ENCODE results near the gene SETDB1. TPM values are rescaled to one million over a fixed set of nuclear protein-coding genes. Genes with fewer than 3 reads are reported as not detected.
A peak's percentile ranks its signal among the peaks of the same experiment; 100 is the strongest.

The SETDB1 gene
- polyA plus RNA-seq, 3 donors: 69.0 to 96.6 (median 92.2) TPM

- no peak for DNase-seq
Measured at GRCh38 chr1:151000408-151000807, 74.2 kb downstream of the SETDB1 start.

DNA sequence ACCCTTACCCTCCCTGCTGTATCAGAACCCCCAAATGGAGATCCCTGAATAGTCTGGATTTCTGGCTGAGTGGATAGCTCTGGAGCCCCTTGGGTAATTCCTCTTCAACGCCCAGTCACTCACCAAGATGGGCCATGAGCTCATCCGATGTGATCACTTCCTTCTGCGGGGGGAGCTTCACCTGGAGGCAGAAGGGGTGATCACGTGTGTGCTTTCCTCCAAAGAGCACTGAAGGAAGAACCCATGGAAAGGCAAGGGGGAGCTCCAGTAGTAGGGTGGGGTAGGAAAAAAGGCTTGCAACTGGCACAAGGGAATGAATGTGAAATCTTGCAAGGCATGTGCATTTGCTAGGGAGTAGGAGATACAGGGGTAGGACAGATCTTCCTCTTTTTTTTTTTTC, 75.4 kb downstream of the SETDB1 start:
- DNase-seq: no peak

GRCh38 chr1:151002051-151002450, 75.9 kb downstream of the SETDB1 start:
- DNase-seq: no peak

GRCh38 chr1:151002611-151003010, 76.4 kb downstream of the SETDB1 start:
- DNase-seq: no peak

GRCh38 chr1:151003180-151003579, 77.0 kb downstream of the SETDB1 start:
- DNase-seq: no peak

DNA sequence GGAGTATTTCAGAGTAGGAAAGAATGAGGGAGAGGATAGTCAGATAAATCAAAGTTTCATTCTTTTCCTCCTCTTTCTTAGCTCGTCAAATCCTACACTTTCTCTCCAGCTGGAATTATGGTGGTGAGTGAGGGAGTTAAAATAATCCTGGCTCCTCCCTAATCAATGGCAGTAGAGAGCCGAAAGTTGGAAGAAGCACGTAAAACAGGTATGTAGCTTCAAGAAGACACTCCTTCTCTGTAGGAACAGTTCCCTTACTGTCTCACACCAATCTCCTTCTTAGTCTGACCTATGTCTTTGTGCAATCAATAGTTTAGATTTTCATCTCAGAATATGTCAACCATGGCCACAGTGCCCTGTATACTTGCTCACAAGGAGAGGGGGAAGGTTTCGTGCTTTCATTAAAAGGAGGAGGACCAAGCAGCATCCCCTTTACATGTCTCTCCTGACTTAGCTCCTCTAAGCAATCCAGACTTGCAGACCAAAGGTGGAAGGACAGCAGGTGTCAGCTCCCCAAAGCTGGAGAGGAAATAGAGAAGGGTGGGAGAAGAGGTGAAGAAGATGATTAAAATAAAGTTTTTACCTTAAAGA, 79.7 kb downstream of the SETDB1 start:
- DNase-seq: no peak

- peak; percentile 87 for DNase-seq
Measured at GRCh38 chr1:151006327-151007052, 80.3 kb downstream of the SETDB1 start, which contains the start of gene MINDY1. TSS of gene MINDY1 (minus strand) at chr1:151006902. CDS start at chr1:151002617, 4,285 bp downstream.

DNA sequence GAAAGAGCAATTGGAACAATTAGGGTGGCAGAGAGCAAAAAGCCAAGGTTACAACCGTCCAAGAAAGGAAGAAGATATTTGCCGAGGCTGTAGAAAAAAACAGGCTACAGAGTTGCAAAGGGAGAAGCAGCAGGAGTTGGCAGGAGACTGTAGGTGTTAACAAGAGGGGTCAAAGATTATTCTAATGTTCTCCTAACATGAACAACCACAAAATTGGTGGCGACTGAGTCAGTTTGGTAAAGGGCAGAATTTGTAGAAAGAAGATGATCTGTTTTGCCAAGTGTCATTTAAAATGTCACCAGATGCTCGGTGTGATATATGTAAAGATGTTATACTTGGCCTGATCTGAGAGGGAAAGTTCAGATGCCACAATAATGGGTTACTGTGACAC, 81.7 kb downstream of the SETDB1 start:
- DNase-seq: no peak

DNA sequence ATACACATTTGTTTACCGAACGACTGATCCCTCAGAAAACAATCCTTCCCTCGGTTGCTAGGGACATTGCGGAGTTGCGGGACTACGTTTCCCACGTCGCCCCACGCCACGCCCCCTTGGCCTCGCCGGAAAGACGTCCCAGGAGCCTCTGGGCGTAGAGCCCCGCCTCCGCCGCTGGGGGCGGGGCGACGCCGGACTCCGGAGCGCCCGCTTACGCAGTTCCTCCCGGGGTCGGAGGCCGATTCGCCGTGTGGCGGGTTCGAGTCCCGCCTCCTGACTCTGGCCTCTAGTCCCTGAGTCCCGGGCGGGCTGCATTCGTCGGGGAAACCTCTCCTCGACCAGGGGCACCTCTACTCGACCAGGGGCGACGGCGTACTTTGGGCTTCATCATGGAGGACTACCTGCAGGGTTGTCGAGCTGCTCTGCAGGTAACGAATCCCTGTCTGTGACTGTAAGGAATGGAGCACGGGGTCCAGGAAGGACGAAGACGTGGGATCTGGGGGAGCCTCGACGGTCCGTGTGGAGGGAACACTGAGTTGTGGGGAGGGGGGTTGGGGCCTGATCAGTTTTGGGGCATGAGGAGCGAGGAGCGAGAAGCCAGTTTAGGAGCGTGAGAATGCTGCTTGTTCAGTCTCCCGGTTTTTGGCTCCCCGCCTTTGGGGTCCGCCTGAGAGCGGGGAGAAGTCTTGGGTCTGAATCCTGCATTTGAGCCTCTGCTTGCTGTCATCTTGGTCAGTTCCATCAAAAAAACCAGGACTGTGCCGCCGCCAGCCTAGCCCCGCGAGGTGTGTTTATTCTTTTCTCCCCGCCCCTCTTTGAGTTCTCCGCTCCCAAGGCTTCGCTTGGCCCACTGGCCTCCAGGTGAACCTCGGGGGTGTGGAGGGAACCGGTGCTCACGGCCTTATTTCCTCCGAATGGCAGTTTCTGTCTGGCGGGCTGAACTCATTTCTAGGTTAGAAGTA, 82.4 kb downstream of the SETDB1 start, which contains the start of gene PRUNE1:
TSS of gene PRUNE1 (plus strand) at position 206 of the 962 bp plus-strand sequence. CDS start at position 390, 184 bp downstream.
- peak; percentile 97 for DNase-seq

GRCh38 chr1:151009206-151009587, 83.0 kb downstream of the SETDB1 start:
- no peak for DNase-seq

DNA sequence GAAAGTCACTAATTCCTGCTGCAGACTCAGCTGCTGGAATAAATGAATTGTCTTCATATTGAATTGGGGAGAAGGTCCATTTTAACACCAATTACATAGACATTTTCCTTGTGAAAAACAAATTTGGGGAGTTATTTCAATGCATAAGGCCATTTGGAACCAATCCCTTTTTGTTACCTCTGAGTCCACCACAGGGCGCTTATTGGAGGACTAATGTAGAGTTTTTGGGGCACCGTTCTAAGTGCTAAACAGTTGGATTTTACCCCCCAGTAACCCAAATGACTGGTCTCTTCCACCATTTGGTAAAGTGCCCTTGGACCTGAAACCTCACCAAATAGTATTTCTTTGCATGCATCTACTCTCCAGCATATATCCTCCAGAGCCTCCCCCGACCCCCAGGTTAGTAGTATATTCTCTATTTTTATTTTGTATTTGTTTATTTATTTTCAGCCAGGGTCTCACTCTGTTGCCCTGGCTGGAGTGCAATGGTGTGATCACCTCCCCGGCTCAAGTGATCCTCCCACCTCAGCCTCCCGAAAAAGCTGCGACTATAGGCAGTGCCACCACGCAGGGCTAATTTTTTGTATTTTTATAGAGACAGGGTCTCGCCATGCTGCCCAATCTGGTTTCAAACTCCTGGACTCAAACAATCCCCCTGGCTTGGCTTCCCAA, 83.6 kb downstream of the SETDB1 start:
- DNase-seq: no peak

- no peak for DNase-seq
Measured at GRCh38 chr1:151010346-151010726, 84.2 kb downstream of the SETDB1 start.

- no peak for DNase-seq
Measured at GRCh38 chr1:151011154-151011850, 85.1 kb downstream of the SETDB1 start.

DNA sequence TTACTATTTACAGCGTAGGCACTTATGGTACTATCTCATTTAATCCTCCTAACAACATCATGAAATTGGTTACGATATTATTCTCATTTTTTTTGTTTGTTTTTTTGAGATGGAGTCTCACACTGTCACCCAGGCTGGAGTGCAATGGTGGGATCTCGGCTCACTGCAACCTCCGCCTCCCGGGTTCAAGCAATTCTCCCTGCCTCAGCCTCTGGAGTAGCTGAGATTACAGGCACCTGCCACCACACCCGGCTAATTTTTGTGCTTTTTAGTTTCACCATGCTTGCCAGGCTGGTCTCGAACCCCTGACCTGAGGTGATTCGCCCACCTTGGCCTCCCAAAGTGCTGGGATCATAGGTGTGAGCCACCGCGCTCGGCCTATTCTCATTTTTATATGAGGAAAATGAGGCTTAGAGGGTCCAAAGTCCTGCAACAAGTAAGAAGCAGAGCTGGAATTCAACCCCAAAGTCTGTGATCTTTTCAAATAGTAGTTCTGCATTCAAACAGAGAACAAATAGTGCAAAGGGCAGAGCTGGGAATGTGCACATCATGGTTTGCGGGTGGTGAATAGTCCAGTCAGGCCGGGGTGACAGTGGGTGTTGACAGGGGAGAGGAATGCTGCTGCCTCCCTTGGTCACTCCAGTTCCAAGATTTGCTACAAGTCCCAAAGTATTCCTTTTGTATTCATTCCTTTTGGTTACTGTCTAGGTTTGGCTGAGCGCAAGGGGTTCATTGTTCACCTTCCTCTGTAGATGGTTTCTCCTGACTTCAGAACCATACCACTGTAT, 86.7 kb downstream of the SETDB1 start:
- no peak for DNase-seq

- peak; percentile 81 for DNase-seq
Measured at GRCh38 chr1:151013518-151013917, 87.4 kb downstream of the SETDB1 start.

Other genes with a start within 250 kb of the SETDB1 start
- gene GOLPH3L, start 229.2 kb upstream of the SETDB1 start, polyA plus RNA-seq (ENCODE audit: insufficient read length in 3 of 3): 10 to 100 TPM; 36.2 to 43.7 (median 37.5) TPM
- not detected for gene HORMAD1, start 205.5 kb upstream of the SETDB1 start, polyA plus RNA-seq (ENCODE audit: insufficient read length in 3 of 3)
- 10 to 100 TPM in 2 of 3 donors, 1 to 10 TPM in 1; 7.4 to 11.2 (median 11.0) TPM for gene CTSS, start 160.6 kb upstream of the SETDB1 start, polyA plus RNA-seq (ENCODE audit: insufficient read length in 3 of 3)
- gene CTSK, start 118.1 kb upstream of the SETDB1 start, polyA plus RNA-seq (ENCODE audit: insufficient read length in 3 of 3): 10 to 100 TPM; 22.6 to 26.2 (median 23.5) TPM
- 10 to 100 TPM; 49.5 to 65.4 (median 54.8) TPM for gene ARNT, start 49.8 kb upstream of the SETDB1 start, polyA plus RNA-seq (ENCODE audit: insufficient read length in 3 of 3)
- under 1 TPM in 1 of 3 donors, not detected in 2; 0.27 TPM for gene CTXND2, start 39.2 kb upstream of the SETDB1 start, polyA plus RNA-seq (ENCODE audit: insufficient read length in 3 of 3)
- 100 to 1,000 TPM; 300 to 329 (median 318) TPM for gene CERS2, start 48.5 kb downstream of the SETDB1 start, polyA plus RNA-seq (ENCODE audit: insufficient read length in 3 of 3)
- 10 to 100 TPM; 12.8 to 23.1 (median 17.9) TPM for gene ANXA9, start 55.9 kb downstream of the SETDB1 start, polyA plus RNA-seq (ENCODE audit: insufficient read length in 3 of 3)
- 10 to 100 TPM; 39.6 to 57.0 (median 54.9) TPM for gene MINDY1, start 80.5 kb downstream of the SETDB1 start, polyA plus RNA-seq (ENCODE audit: insufficient read length in 3 of 3)
- gene PRUNE1, start 82.1 kb downstream of the SETDB1 start, polyA plus RNA-seq (ENCODE audit: insufficient read length in 3 of 3): 10 to 100 TPM; 41.9 to 45.8 (median 43.7) TPM
- 1 to 10 TPM; 1.9 to 5.9 (median 4.6) TPM for gene BNIPL, start 110.2 kb downstream of the SETDB1 start, polyA plus RNA-seq (ENCODE audit: insufficient read length in 3 of 3)
- gene C1orf56, start 121.4 kb downstream of the SETDB1 start, polyA plus RNA-seq (ENCODE audit: insufficient read length in 3 of 3): 10 to 100 TPM; 10.2 to 14.1 (median 11.8) TPM
- 10 to 100 TPM; 68.5 to 89.0 (median 80.4) TPM for gene CDC42SE1, start 133.3 kb downstream of the SETDB1 start, polyA plus RNA-seq (ENCODE audit: insufficient read length in 3 of 3)
- 10 to 100 TPM; 23.9 to 24.4 (median 23.9) TPM for gene MLLT11, start 134.0 kb downstream of the SETDB1 start, polyA plus RNA-seq (ENCODE audit: insufficient read length in 3 of 3)
- gene GABPB2, start 144.4 kb downstream of the SETDB1 start, polyA plus RNA-seq (ENCODE audit: insufficient read length in 3 of 3): 10 to 100 TPM in 2 of 3 donors, 1 to 10 TPM in 1; 9.1 to 17.5 (median 14.7) TPM
- gene SEMA6C, start 220.3 kb downstream of the SETDB1 start, polyA plus RNA-seq (ENCODE audit: insufficient read length in 3 of 3): 10 to 100 TPM; 27.5 to 37.6 (median 33.3) TPM
- 1 to 10 TPM; 1.2 to 2.1 (median 1.3) TPM for gene TNFAIP8L2, start 230.3 kb downstream of the SETDB1 start, polyA plus RNA-seq (ENCODE audit: insufficient read length in 3 of 3)
- gene LYSMD1, start 239.5 kb downstream of the SETDB1 start, polyA plus RNA-seq (ENCODE audit: insufficient read length in 3 of 3): 10 to 100 TPM; 16.5 to 17.3 (median 16.7) TPM
- gene SCNM1, start 239.8 kb downstream of the SETDB1 start, polyA plus RNA-seq (ENCODE audit: insufficient read length in 3 of 3): 10 to 100 TPM; 41.1 to 45.6 (median 45.2) TPM
- 1 to 10 TPM; 1.1 to 2.4 (median 1.5) TPM for gene TMOD4, start 249.6 kb downstream of the SETDB1 start, polyA plus RNA-seq (ENCODE audit: insufficient read length in 3 of 3)

Data from renal pelvis (tissue), 4 donors.